HEK293 (cell line): Measurements from ENCODE around the gene BAZ2B.

Experiments used
- GFI1B ChIP-seq: fragments of 450-650 bp; formaldehyde crosslinking; IDR thresholded peaks from 2 replicates; pipeline ENCODE4 v1.5.1; 2016; ENCODE audit warnings: missing biosample characterization, missing genetic modification characterization
- GLIS1 ChIP-seq: fragments of 450-650 bp; formaldehyde crosslinking; IDR thresholded peaks from 2 replicates; pipeline ENCODE4 v1.5.1; 2016; ENCODE audit warnings: missing biosample characterization, missing genetic modification characterization
- INSM2 ChIP-seq: fragments of 450-650 bp; formaldehyde crosslinking; IDR thresholded peaks from 2 replicates; pipeline ENCODE4 v1.5.1; 2016; ENCODE audit warnings: missing biosample characterization, missing genetic modification characterization
- KLF1 ChIP-seq: fragments of 450-650 bp; formaldehyde crosslinking; IDR thresholded peaks from 2 replicates; pipeline ENCODE4 v1.5.1; 2016; ENCODE audit warnings: missing biosample characterization, missing genetic modification characterization
- MZF1 ChIP-seq: fragments of 450-650 bp; formaldehyde crosslinking; IDR thresholded peaks from 2 replicates; pipeline ENCODE4 v1.5.1; 2017; ENCODE audit warnings: missing biosample characterization, missing genetic modification characterization, borderline replicate concordance
- PRDM10 ChIP-seq: fragments of 450-650 bp; formaldehyde crosslinking; IDR thresholded peaks from 2 replicates; pipeline ENCODE4 v1.5.1; 2016; ENCODE audit warnings: missing biosample characterization, missing genetic modification characterization
- PRDM2 ChIP-seq: fragments of 450-650 bp; formaldehyde crosslinking; IDR thresholded peaks from 2 replicates; pipeline ENCODE4 v1.5.1; 2016; ENCODE audit warnings: missing biosample characterization, missing genetic modification characterization, borderline replicate concordance
- REST ChIP-seq: fragments of 450-650 bp; formaldehyde crosslinking; IDR thresholded peaks from 2 replicates; pipeline ENCODE4 v1.5.1; 2016; ENCODE audit warnings: missing biosample characterization, missing genetic modification characterization
- SCRT1 ChIP-seq: fragments of 450-650 bp; formaldehyde crosslinking; IDR thresholded peaks from 2 replicates; pipeline ENCODE4 v1.5.1; 2016; ENCODE audit warnings: missing biosample characterization, missing genetic modification characterization, borderline replicate concordance
- SETDB1 ChIP-seq: IDR thresholded peaks from one replicate; pipeline ENCODE4 v1.6.1; 2017; ENCODE audit warnings: mild to moderate bottlenecking, low read length, moderate library complexity, mixed read lengths; ENCODE audit not compliant: insufficient read length
- ZBTB20 ChIP-seq: fragments of 450-650 bp; formaldehyde crosslinking; IDR thresholded peaks from 2 replicates; pipeline ENCODE4 v1.5.1; 2016; ENCODE audit warnings: missing biosample characterization, missing genetic modification characterization
- ZFP37 ChIP-seq: fragments of 450-650 bp; formaldehyde crosslinking; IDR thresholded peaks from 2 replicates; pipeline ENCODE4 v1.5.1; 2016; ENCODE audit warnings: missing biosample characterization, missing genetic modification characterization
- ZNF132 ChIP-seq: fragments of 450-650 bp; formaldehyde crosslinking; IDR thresholded peaks from 2 replicates; pipeline ENCODE4 v1.5.1; 2017; ENCODE audit warnings: missing biosample characterization, missing genetic modification characterization, borderline replicate concordance
- ZNF140 ChIP-seq: fragments of 450-650 bp; formaldehyde crosslinking; IDR thresholded peaks from 2 replicates; pipeline ENCODE4 v1.5.1; 2016; ENCODE audit warnings: missing biosample characterization, missing genetic modification characterization
- ZNF174 ChIP-seq: fragments of 450-650 bp; formaldehyde crosslinking; IDR thresholded peaks from 2 replicates; pipeline ENCODE4 v1.5.0; 2017; ENCODE audit warnings: missing biosample characterization, mild to moderate bottlenecking, missing genetic modification characterization
- ZNF223 ChIP-seq: fragments of 450-650 bp; formaldehyde crosslinking; IDR thresholded peaks from 2 replicates; pipeline ENCODE4 v1.5.1; 2016; ENCODE audit warnings: missing biosample characterization, missing genetic modification characterization
- ZNF239 ChIP-seq: fragments of 450-650 bp; formaldehyde crosslinking; IDR thresholded peaks from 2 replicates; pipeline ENCODE4 v1.5.1; 2016; ENCODE audit warnings: missing biosample characterization, missing genetic modification characterization
- ZNF341 ChIP-seq: fragments of 450-650 bp; formaldehyde crosslinking; IDR thresholded peaks from 2 replicates; pipeline ENCODE4; 2016; ENCODE audit warnings: low read depth, missing biosample characterization, missing genetic modification characterization
- ZNF394 ChIP-seq: fragments of 450-650 bp; formaldehyde crosslinking; IDR thresholded peaks from 2 replicates; pipeline ENCODE4 v1.5.1; 2016; ENCODE audit warnings: missing biosample characterization, missing genetic modification characterization, mild to moderate bottlenecking, moderate library complexity, borderline replicate concordance
- ZNF416 ChIP-seq: fragments of 450-650 bp; formaldehyde crosslinking; IDR thresholded peaks from 2 replicates; pipeline ENCODE4 v1.5.1; 2016; ENCODE audit warnings: missing biosample characterization, missing genetic modification characterization
- ZNF510 ChIP-seq: fragments of 450-650 bp; formaldehyde crosslinking; IDR thresholded peaks from 2 replicates; pipeline ENCODE4 v1.5.1; 2018; ENCODE audit warnings: mild to moderate bottlenecking, missing genetic modification characterization, missing biosample characterization; ENCODE audit not compliant: insufficient replicate concordance
- ZNF514 ChIP-seq: fragments of 450-650 bp; formaldehyde crosslinking; IDR thresholded peaks from 2 replicates; pipeline ENCODE4 v1.5.1; 2016; ENCODE audit warnings: missing biosample characterization, missing genetic modification characterization
- ZNF629 ChIP-seq: fragments of 450-650 bp; formaldehyde crosslinking; IDR thresholded peaks from 2 replicates; pipeline ENCODE4 v1.5.1; 2017; ENCODE audit warnings: missing biosample characterization, missing genetic modification characterization
- ZNF785 ChIP-seq: fragments of 450-650 bp; formaldehyde crosslinking; IDR thresholded peaks from 2 replicates; pipeline ENCODE4 v1.5.1; 2016; ENCODE audit warnings: missing biosample characterization, missing genetic modification characterization

The BAZ2B gene

GRCh38 chr2:159285929-159286708 is 330.2 kb downstream of the BAZ2B start, which contains the start of gene WDSUB1 (continued):
- TF ChIP-seq ZNF510 (tag by site-specific recombination) (no peak), PRDM10 (tag by site-specific recombination) (peak; percentile 95), PRDM2 (tag by site-specific recombination) (no peak), ZNF239 (tag by site-specific recombination) (no peak), GLIS1 (tag by site-specific recombination) (peak; percentile 32; the same call in 1 of the 2 replicates), ZNF132 (no peak), MZF1 (tag by site-specific recombination) (no peak), ZNF174 (tag by site-specific recombination) (no peak), ZNF394 (tag by site-specific recombination) (no peak), ZNF140 (tag by site-specific recombination) (no peak), INSM2 (tag by site-specific recombination) (no peak), ZNF785 (no peak), ZFP37 (tag by site-specific recombination) (0 out of 2 replicates have a peak, but pooled peaks have one; percentile 32), ZNF341 (tag by site-specific recombination) (peak; percentile 17; the same call in 1 of the 2 replicates), SETDB1 (no peak), ZNF416 (tag by site-specific recombination) (no peak), SCRT1 (tag by site-specific recombination) (no peak), REST (tag by site-specific recombination) (0 out of 2 replicates have a peak, but pooled peaks have one; percentile 20), KLF1 (tag by site-specific recombination) (peak; percentile 72), ZNF514 (tag by site-specific recombination) (no peak), GFI1B (tag by site-specific recombination) (no peak), ZBTB20 (peak; percentile 92), ZNF223 (no peak), ZNF629 (tag by site-specific recombination) (0 out of 2 replicates have a peak, but pooled peaks have one; percentile 15)
